Liver (tissue), 3 donors: ENCODE data around the gene SH3PXD2B.

ENCODE experiments used
- GABPA ChIP-seq, 2 donors: IDR thresholded peaks in 1 of 2; conservative IDR thresholded peaks in 1 of 2; 2 replicates each; pipeline ENCODE4 v1.6.1; 2016; ENCODE audit warnings: antibody characterized with exemption in 2 of 2, mild to moderate bottlenecking in 1 of 2, moderate library complexity in 1 of 2
- NR2F2 ChIP-seq: IDR thresholded peaks from 2 replicates; pipeline ENCODE4 v1.6.1; 2016; ENCODE audit warnings: antibody characterized with exemption
- SP1 ChIP-seq: IDR thresholded peaks from 2 replicates; pipeline ENCODE4 v1.6.1; 2018; ENCODE audit warnings: antibody characterized with exemption, mild to moderate bottlenecking
- TF ChIP-seq, protein P1 (sequence below): fragments of 150-350 bp; IDR thresholded peaks from 2 replicates; pipeline ENCODE4 v1.5.1; 2017; ENCODE audit warnings: improper control_type of control experiment, low read depth, low read length; ENCODE audit not compliant: missing input control
- TF ChIP-seq, protein P2 (sequence below): IDR thresholded peaks from 2 replicates; pipeline ENCODE4 v1.6.1; 2016; ENCODE audit warnings: antibody characterized with exemption, mild to moderate bottlenecking
- TF ChIP-seq, protein P3 (sequence below): IDR thresholded peaks from 2 replicates; pipeline ENCODE4 v1.6.1; 2016; ENCODE audit warnings: antibody characterized with exemption
- donor health status: healthy.
- donor health status: healthy.

DNA sequence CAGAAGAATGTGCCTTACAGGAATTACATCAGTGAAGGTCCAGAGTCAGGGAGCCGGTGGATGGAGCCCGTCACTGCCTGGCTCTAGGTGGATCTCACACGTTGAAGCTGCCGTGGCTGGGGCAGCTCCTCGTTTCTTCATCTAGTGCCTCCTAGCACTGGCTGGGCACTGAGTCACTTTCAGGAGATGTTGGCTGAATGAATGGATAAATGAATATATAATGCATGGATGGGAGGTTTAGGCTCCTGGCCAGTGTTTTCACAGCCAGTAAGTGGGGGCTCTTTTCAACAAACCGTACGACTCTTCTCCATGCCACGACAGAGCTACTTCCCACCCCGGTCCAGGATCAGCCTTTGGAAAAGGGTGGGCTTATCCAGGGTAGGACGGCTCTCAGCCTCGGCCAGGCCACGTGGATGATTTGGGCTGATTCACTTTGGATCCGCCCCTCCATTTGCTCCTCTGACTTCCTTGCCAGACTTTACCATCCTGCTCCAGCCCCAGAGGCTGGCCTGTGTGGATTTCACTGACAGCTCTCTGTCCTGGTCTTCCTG lies 1.3 kb upstream of the SH3PXD2B start:
- TF ChIP-seq, protein P1, sequence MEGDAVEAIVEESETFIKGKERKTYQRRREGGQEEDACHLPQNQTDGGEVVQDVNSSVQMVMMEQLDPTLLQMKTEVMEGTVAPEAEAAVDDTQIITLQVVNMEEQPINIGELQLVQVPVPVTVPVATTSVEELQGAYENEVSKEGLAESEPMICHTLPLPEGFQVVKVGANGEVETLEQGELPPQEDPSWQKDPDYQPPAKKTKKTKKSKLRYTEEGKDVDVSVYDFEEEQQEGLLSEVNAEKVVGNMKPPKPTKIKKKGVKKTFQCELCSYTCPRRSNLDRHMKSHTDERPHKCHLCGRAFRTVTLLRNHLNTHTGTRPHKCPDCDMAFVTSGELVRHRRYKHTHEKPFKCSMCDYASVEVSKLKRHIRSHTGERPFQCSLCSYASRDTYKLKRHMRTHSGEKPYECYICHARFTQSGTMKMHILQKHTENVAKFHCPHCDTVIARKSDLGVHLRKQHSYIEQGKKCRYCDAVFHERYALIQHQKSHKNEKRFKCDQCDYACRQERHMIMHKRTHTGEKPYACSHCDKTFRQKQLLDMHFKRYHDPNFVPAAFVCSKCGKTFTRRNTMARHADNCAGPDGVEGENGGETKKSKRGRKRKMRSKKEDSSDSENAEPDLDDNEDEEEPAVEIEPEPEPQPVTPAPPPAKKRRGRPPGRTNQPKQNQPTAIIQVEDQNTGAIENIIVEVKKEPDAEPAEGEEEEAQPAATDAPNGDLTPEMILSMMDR: no peak
- TF ChIP-seq GABPA (IDR thresholded peaks at IDR 0.05 in 1 of 2, conservative IDR thresholded peaks at IDR 0.05 in 1 of 2) (no peak), SP1 (no peak), NR2F2 (no peak)
- TF ChIP-seq, protein P2, sequence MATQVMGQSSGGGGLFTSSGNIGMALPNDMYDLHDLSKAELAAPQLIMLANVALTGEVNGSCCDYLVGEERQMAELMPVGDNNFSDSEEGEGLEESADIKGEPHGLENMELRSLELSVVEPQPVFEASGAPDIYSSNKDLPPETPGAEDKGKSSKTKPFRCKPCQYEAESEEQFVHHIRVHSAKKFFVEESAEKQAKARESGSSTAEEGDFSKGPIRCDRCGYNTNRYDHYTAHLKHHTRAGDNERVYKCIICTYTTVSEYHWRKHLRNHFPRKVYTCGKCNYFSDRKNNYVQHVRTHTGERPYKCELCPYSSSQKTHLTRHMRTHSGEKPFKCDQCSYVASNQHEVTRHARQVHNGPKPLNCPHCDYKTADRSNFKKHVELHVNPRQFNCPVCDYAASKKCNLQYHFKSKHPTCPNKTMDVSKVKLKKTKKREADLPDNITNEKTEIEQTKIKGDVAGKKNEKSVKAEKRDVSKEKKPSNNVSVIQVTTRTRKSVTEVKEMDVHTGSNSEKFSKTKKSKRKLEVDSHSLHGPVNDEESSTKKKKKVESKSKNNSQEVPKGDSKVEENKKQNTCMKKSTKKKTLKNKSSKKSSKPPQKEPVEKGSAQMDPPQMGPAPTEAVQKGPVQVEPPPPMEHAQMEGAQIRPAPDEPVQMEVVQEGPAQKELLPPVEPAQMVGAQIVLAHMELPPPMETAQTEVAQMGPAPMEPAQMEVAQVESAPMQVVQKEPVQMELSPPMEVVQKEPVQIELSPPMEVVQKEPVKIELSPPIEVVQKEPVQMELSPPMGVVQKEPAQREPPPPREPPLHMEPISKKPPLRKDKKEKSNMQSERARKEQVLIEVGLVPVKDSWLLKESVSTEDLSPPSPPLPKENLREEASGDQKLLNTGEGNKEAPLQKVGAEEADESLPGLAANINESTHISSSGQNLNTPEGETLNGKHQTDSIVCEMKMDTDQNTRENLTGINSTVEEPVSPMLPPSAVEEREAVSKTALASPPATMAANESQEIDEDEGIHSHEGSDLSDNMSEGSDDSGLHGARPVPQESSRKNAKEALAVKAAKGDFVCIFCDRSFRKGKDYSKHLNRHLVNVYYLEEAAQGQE: no peak
- TF ChIP-seq, protein P3, sequence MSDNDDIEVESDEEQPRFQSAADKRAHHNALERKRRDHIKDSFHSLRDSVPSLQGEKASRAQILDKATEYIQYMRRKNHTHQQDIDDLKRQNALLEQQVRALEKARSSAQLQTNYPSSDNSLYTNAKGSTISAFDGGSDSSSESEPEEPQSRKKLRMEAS: no peak
